HEK293 (cell line): ENCODE data around the gene CENPQ.

ENCODE experiments used
- BCL11B ChIP-seq: fragments of 450-650 bp; formaldehyde crosslinking; IDR thresholded peaks from 2 replicates; pipeline ENCODE4 v1.5.1; 2016; ENCODE audit warnings: low read depth, missing biosample characterization, missing genetic modification characterization
- EGR2 ChIP-seq: fragments of 450-650 bp; formaldehyde crosslinking; IDR thresholded peaks from 2 replicates; pipeline ENCODE4 v1.5.1; 2016; ENCODE audit warnings: low read depth, missing biosample characterization, missing genetic modification characterization
- GLI4 ChIP-seq: fragments of 450-650 bp; formaldehyde crosslinking; IDR thresholded peaks from 2 replicates; pipeline ENCODE4 v1.5.1; 2016; ENCODE audit warnings: missing biosample characterization, missing genetic modification characterization
- HIC1 ChIP-seq: fragments of 450-650 bp; formaldehyde crosslinking; IDR thresholded peaks from 2 replicates; pipeline ENCODE4 v1.5.1; 2016; ENCODE audit warnings: missing biosample characterization, missing genetic modification characterization
- HOXA7 ChIP-seq: sonication (generic); formaldehyde crosslinking; IDR thresholded peaks from 2 replicates; pipeline ENCODE4 v1.8.1; 2022; ENCODE audit warnings: missing genetic modification reagents, borderline replicate concordance
- HOXD13 ChIP-seq: sonication (generic); formaldehyde crosslinking; IDR thresholded peaks from 2 replicates; pipeline ENCODE4 v1.8.0; 2022; ENCODE audit warnings: missing genetic modification reagents, borderline replicate concordance
- KLF16 ChIP-seq: fragments of 450-650 bp; formaldehyde crosslinking; IDR thresholded peaks from 2 replicates; pipeline ENCODE4 v1.5.1; 2017; ENCODE audit warnings: missing biosample characterization, missing genetic modification characterization
- KLF17 ChIP-seq: fragments of 450-650 bp; formaldehyde crosslinking; IDR thresholded peaks from 2 replicates; pipeline ENCODE4 v1.5.1; 2016; ENCODE audit warnings: missing biosample characterization, missing genetic modification characterization
- SCRT2 ChIP-seq: fragments of 450-650 bp; formaldehyde crosslinking; IDR thresholded peaks from 2 replicates; pipeline ENCODE4 v1.5.1; 2016; ENCODE audit warnings: missing biosample characterization, missing genetic modification characterization
- SP7 ChIP-seq: fragments of 450-650 bp; formaldehyde crosslinking; IDR thresholded peaks from 2 replicates; pipeline ENCODE4 v1.5.1; 2016; ENCODE audit warnings: missing biosample characterization, missing genetic modification characterization
- TCF7L2 ChIP-seq: IDR thresholded peaks from 2 replicates; pipeline ENCODE4 v1.6.1; 2011; ENCODE audit warnings: low read depth, mild to moderate bottlenecking, inconsistent platforms, low read length, moderate library complexity, borderline replicate concordance
- ZBTB8A ChIP-seq: fragments of 450-650 bp; formaldehyde crosslinking; IDR thresholded peaks from 2 replicates; pipeline ENCODE4 v1.5.1; 2016; ENCODE audit warnings: missing biosample characterization, missing genetic modification characterization
- ZNF132 ChIP-seq: fragments of 450-650 bp; formaldehyde crosslinking; IDR thresholded peaks from 2 replicates; pipeline ENCODE4 v1.5.1; 2017; ENCODE audit warnings: missing biosample characterization, missing genetic modification characterization, borderline replicate concordance
- ZNF138 ChIP-seq: fragments of 450-650 bp; formaldehyde crosslinking; IDR thresholded peaks from 2 replicates; pipeline ENCODE4 v1.5.1; 2016; ENCODE audit warnings: missing biosample characterization, missing genetic modification characterization, borderline replicate concordance
- ZNF169 ChIP-seq: fragments of 450-650 bp; formaldehyde crosslinking; IDR thresholded peaks from 2 replicates; pipeline ENCODE4 v1.5.1; 2016; ENCODE audit warnings: missing biosample characterization, missing genetic modification characterization
- ZNF24 ChIP-seq: fragments of 450-650 bp; formaldehyde crosslinking; IDR thresholded peaks from 2 replicates; pipeline ENCODE4 v1.5.1; 2016; ENCODE audit warnings: missing biosample characterization, missing genetic modification characterization
- ZNF366 ChIP-seq: fragments of 450-650 bp; formaldehyde crosslinking; conservative IDR thresholded peaks from 2 replicates; pipeline ENCODE4 v1.5.1; 2016; ENCODE audit warnings: missing biosample characterization, missing genetic modification characterization
- ZNF561 ChIP-seq: fragments of 450-650 bp; IDR thresholded peaks from 2 replicates; pipeline ENCODE4 v1.5.1; 2018; ENCODE audit warnings: missing biosample characterization, missing genetic modification characterization, borderline replicate concordance
- ZNF639 ChIP-seq: fragments of 450-650 bp; formaldehyde crosslinking; IDR thresholded peaks from 2 replicates; pipeline ENCODE4 v1.5.1; 2016; ENCODE audit warnings: missing biosample characterization, missing genetic modification characterization
- ZNF670 ChIP-seq: fragments of 450-650 bp; formaldehyde crosslinking; IDR thresholded peaks from 2 replicates; pipeline ENCODE4 v1.5.1; 2016; ENCODE audit warnings: missing biosample characterization, missing genetic modification characterization, low read depth
- ZNF777 ChIP-seq: fragments of 450-650 bp; formaldehyde crosslinking; IDR thresholded peaks from 2 replicates; pipeline ENCODE4 v1.5.1; 2017; ENCODE audit warnings: missing biosample characterization, missing genetic modification characterization, borderline replicate concordance
- ZSCAN16 ChIP-seq: fragments of 450-650 bp; formaldehyde crosslinking; IDR thresholded peaks from 2 replicates; pipeline ENCODE4 v1.5.1; 2016; ENCODE audit warnings: missing biosample characterization, missing genetic modification characterization
- TF ChIP-seq, protein P1 (sequence below): fragments of 450-650 bp; formaldehyde crosslinking; IDR thresholded peaks from 2 replicates; pipeline ENCODE4 v1.5.1; 2016; ENCODE audit warnings: missing biosample characterization, missing genetic modification characterization
- TF ChIP-seq, protein P2 (sequence below): fragments of 450-650 bp; formaldehyde crosslinking; IDR thresholded peaks from 2 replicates; pipeline ENCODE4 v1.5.1; 2017; ENCODE audit warnings: missing biosample characterization, missing genetic modification characterization
- TF ChIP-seq, protein P3 (sequence below): fragments of 450-650 bp; formaldehyde crosslinking; IDR thresholded peaks from 2 replicates; pipeline ENCODE4 v1.5.1; 2016; ENCODE audit warnings: missing biosample characterization, missing genetic modification characterization

CENPQ gene

DNA sequence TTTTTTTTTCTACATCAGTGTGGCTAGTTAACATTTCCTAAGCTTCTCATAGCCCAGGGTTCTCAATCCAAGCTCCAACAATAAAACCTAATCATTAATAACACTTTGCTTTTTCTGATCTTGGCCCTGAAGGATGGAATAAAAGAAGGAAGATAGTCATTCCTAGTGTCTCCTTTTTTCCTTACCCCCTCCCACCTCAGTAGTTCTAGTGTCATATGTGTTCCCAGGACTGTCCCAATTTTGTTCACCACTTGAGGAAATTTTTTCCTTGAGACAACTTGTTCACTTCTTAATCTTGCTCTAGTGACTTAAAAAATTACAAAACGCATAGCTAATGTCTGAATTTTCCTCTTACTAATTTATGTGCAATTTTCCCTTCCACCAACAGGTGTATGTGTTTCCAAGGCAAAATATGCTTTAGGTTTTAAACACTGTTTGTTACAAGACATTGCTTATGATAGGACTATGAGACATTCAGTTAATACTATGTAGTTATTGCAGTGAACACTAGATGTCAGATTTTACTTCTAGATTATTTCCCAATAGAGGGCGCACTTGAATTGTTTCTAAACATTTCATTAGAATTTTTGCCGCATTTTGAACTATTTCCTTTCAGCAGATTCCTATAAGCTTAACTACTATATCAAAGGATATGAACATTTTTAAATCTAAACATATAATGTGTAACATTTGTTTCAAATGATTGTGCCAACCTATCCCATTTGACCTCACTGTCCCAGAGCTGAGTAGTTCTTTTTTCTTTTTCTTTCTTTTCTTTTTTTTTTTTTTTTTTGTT, 68.8 kb downstream of the CENPQ start (continued):
- TF ChIP-seq ZNF561 (tag by site-specific recombination) (no peak), TCF7L2 (no peak), ZNF670 (tag by site-specific recombination) (no peak), ZNF138 (no peak), SP7 (tag by site-specific recombination) (peak; percentile 30; the same call in 1 of the 2 replicates), ZNF777 (tag by site-specific recombination) (no peak), ZNF639 (peak; percentile 55; the same call in 1 of the 2 replicates), GLI4 (tag by site-specific recombination) (no peak), ZBTB8A (tag by site-specific recombination) (no peak), ZNF366 (tag by site-specific recombination) (no peak), BCL11B (no peak), ZNF132 (tag by site-specific recombination) (no peak), SCRT2 (tag by site-specific recombination) (peak; percentile 64), ZSCAN16 (tag by site-specific recombination) (no peak), HOXA7 (CRISPR knock-in tag) (no peak), HIC1 (tag by site-specific recombination) (no peak), ZNF169 (no peak), EGR2 (no peak), HOXD13 (CRISPR knock-in tag) (no peak), KLF16 (tag by site-specific recombination) (no peak), ZNF24 (no peak), KLF17 (tag by site-specific recombination) (no peak)
- TF ChIP-seq, protein P1, sequence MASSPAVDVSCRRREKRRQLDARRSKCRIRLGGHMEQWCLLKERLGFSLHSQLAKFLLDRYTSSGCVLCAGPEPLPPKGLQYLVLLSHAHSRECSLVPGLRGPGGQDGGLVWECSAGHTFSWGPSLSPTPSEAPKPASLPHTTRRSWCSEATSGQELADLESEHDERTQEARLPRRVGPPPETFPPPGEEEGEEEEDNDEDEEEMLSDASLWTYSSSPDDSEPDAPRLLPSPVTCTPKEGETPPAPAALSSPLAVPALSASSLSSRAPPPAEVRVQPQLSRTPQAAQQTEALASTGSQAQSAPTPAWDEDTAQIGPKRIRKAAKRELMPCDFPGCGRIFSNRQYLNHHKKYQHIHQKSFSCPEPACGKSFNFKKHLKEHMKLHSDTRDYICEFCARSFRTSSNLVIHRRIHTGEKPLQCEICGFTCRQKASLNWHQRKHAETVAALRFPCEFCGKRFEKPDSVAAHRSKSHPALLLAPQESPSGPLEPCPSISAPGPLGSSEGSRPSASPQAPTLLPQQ, result 0 out of 2 replicates have a peak, but pooled peaks have one; percentile 35
- TF ChIP-seq, protein P2, sequence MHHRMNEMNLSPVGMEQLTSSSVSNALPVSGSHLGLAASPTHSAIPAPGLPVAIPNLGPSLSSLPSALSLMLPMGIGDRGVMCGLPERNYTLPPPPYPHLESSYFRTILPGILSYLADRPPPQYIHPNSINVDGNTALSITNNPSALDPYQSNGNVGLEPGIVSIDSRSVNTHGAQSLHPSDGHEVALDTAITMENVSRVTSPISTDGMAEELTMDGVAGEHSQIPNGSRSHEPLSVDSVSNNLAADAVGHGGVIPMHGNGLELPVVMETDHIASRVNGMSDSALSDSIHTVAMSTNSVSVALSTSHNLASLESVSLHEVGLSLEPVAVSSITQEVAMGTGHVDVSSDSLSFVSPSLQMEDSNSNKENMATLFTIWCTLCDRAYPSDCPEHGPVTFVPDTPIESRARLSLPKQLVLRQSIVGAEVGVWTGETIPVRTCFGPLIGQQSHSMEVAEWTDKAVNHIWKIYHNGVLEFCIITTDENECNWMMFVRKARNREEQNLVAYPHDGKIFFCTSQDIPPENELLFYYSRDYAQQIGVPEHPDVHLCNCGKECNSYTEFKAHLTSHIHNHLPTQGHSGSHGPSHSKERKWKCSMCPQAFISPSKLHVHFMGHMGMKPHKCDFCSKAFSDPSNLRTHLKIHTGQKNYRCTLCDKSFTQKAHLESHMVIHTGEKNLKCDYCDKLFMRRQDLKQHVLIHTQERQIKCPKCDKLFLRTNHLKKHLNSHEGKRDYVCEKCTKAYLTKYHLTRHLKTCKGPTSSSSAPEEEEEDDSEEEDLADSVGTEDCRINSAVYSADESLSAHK (tag by site-specific recombination), result no peak
- TF ChIP-seq, protein P3, sequence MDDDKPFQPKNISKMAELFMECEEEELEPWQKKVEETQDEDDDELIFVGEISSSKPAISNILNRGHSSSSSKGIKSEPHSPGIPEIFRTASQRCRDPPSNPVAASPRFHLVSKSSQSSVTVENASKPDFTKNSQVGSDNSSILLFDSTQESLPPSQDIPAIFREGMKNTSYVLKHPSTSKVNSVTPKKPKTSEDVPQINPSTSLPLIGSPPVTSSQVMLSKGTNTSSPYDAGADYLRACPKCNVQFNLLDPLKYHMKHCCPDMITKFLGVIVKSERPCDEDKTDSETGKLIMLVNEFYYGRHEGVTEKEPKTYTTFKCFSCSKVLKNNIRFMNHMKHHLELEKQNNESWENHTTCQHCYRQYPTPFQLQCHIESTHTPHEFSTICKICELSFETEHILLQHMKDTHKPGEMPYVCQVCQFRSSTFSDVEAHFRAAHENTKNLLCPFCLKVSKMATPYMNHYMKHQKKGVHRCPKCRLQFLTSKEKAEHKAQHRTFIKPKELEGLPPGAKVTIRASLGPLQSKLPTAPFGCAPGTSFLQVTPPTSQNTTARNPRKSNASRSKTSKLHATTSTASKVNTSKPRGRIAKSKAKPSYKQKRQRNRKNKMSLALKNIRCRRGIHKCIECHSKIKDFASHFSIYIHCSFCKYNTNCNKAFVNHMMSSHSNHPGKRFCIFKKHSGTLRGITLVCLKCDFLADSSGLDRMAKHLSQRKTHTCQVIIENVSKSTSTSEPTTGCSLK (tag by site-specific recombination), result no peak
